IgD-negative memory B cell (primary cell): ENCODE results near the gene CDH13. TPM values are rescaled to one million over a fixed set of nuclear protein-coding genes. Genes with fewer than 3 reads are reported as not detected.

Source experiments
- H3K27ac Mint-ChIP-seq, 3 donors: one replicate each; pipeline ENCODE4 v1.8.0; 2020 to 2022; ENCODE audit warnings: mild to moderate bottlenecking in 3 of 3, mixed read lengths in 3 of 3, moderate library complexity in 1 of 3
- H3K27me3 Mint-ChIP-seq: one replicate; pipeline ENCODE4 v1.8.0; 2021; ENCODE audit warnings: mixed read lengths
- H3K36me3 Mint-ChIP-seq: one replicate; pipeline ENCODE4 v1.8.0; 2020; ENCODE audit warnings: mild to moderate bottlenecking, mixed read lengths
- H3K4me1 Mint-ChIP-seq, 3 donors: one replicate each; pipeline ENCODE4 v1.8.0; 2020 to 2022; ENCODE audit warnings: mixed read lengths in 3 of 3, mild to moderate bottlenecking in 1 of 3
- H3K4me3 Mint-ChIP-seq, 4 donors: one replicate each; pipeline ENCODE4 v1.8.0; 2020 to 2022; ENCODE audit warnings: mild to moderate bottlenecking in 4 of 4, mixed read lengths in 4 of 4, moderate library complexity in 3 of 4
- H3K9me3 Mint-ChIP-seq, 3 donors: one replicate each; pipeline ENCODE4 v1.8.0; 2020 to 2021; ENCODE audit warnings: mixed read lengths in 3 of 3, mild to moderate bottlenecking in 1 of 3
- polyA plus RNA-seq: library from polyadenylated mRNA; unstranded; fragments of 300-500 nt; fragmentation: Illumina TruSeq; gene quantifications from one replicate; pipeline ENCODE4 v1.2.3, GENCODE V29; 2021

The CDH13 gene
- polyA plus RNA-seq, 1 donor from 2014 or later: 0.23 TPM

DNA sequence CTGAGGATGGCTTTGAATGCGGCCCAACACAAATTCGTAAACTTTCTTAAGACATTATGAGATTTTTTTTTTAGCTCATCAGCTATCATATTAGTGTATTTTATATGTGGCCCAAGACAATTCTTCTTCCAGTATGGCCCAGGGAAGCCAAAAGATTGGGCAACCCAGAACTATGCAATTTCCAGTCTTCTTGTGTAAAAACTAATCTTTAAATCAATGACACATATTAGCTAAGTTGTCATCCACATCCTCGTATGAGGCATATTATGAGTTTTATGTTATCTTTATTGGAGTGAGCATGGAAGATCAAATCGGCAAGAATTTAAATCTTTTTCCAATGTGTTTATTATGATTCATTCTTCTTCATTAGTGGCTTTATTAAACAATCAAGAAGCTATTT is 982.4 kb downstream of the CDH13 start:
- H3K36me3 Mint-ChIP-seq: no peaks in the 10 kb centered on the region
- H3K4me3 Mint-ChIP-seq: no peak overlapping the region
- peaks cover 0 to 8% (median 1%) of the 10 kb centered on the region in 3 donors for H3K9me3 Mint-ChIP-seq
- H3K27me3 Mint-ChIP-seq: no peaks in the 10 kb centered on the region
- H3K4me1 Mint-ChIP-seq: no peaks in the 10 kb centered on the region
- no peak overlapping the region for H3K27ac Mint-ChIP-seq

DNA sequence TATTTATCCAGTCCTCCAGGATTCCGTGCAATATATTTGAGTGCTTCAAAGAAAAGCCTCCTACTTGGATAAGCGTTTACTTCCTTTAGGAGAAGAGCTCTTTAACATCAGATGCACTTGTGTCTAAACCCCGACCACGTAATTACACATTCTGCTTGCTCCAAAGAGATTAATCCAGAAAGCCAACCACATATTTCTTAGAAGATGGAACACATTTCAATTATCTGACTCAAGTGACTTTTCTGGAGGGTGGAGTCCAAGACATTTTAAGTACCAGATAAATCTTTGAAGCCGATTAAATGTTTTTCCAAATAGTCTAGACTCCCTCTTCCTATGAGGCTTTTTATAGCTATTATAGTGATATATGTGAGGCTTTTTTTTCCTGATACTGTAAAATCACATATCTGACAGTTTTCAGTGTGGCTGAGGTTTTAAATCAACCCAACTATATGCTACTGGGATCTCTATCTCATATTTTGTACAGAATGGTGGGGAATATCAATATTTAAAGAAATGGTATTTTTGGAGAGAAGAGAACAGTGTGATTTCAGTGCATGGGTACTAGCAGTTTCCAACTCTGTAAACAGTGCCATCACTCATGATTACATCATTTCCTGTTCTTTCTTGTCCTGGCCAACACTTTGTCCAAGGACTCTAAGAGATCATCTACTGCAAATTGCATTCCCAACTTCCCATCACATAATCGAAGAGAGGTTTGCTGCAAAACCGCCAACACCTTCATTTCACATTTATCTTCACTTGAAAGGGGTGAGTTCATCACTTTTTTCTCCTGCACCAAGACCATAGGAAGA is 988.6 kb downstream of the CDH13 start:
- Mint-ChIP-seq H3K4me3 (no peak overlapping the region), H3K4me1 (no peaks in the 10 kb centered on the region), H3K9me3 (peaks cover 0 to 8% (median 1%) of the 10 kb centered on the region in 3 donors), H3K27ac (no peak overlapping the region), H3K36me3 (no peaks in the 10 kb centered on the region), H3K27me3 (peaks cover 11% of the 10 kb centered on the region)

DNA sequence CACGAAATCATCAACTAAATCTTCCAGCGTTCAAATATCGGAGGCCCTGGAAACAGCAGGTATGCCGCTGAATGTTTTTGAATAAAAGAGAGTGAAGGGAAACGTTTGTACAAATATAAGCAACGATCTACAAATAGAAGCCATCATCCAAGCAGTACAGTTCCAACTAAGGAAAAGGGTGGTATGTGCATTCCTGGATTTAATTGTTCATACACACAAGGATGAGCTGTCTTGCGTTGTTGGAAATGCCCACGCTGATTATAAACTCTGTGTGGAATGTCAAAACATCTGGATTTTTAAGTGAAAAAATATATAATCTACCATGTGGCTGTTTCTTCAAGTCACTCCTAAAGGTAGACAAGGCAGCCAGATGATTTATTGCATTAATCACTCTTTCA is 989.2 kb downstream of the CDH13 start:
- Mint-ChIP-seq H3K4me3 (no peak overlapping the region), H3K36me3 (no peaks in the 10 kb centered on the region), H3K4me1 (no peaks in the 10 kb centered on the region), H3K27me3 (peaks cover 11% of the 10 kb centered on the region), H3K27ac (no peak overlapping the region), H3K9me3 (peaks cover 0 to 5% (median 1%) of the 10 kb centered on the region in 3 donors)

DNA sequence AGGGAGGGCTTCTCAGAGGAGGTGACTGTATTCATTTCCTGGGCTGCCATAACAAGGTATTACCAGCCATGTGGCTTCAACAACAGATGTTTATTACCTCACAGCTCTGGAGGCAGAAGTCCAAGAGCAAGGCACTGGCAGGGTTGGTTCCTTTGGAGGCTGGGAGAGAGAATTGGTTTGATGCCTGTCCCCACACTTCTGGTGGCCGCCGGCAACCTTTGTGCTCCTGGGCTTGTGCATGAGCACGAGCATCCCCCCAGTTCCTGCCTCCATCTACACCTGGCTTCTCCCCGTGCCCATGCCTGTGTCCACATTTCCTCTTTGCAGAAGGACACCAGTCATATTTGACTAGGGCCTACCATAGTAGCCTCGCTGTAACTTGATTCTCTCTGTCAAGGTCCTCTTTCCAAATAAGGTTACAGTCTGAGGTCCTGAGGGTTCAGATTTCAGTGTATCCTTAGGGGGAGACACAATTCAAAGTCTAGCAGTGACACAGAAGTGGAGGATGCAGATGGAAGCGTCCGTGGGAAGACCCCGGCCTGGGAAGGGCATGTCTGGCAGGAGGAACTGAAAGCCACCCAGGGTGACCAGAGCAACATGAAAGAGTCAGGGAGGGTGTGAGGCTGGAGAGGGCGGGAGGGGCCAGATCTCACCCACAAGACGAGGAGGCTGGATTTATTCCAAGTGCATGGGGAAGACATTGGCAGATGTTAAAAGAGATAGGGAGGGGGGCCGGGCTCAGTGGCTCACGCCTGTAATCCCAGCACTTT is 992.8 kb downstream of the CDH13 start:
- no peak overlapping the region for H3K4me3 Mint-ChIP-seq
- no peaks in the 10 kb centered on the region for H3K4me1 Mint-ChIP-seq
- H3K27ac Mint-ChIP-seq: no peak overlapping the region
- no peaks in the 10 kb centered on the region for H3K9me3 Mint-ChIP-seq
- no peaks in the 10 kb centered on the region for H3K36me3 Mint-ChIP-seq
- H3K27me3 Mint-ChIP-seq: peaks cover 11% of the 10 kb centered on the region

DNA sequence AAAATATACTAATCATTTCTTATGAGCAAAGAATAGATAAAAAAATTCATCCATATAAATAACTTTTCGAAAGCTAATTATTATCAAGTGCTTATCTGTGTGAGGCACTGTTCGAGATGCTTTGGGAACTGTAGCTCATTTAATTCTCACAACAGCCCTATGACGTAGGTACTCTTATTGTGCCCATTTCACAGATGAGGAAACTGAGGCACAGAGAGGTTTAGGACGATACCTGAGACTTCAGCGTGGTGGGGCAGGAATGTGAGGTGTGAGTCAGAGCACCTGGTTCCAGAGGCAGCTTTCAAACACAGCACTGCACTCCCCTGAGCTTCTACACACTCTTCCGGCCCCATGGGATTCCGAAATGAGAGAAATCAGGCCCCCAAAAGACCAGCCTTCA is 995.2 kb downstream of the CDH13 start:
- H3K4me3 Mint-ChIP-seq: no peak overlapping the region
- no peaks in the 10 kb centered on the region for H3K4me1 Mint-ChIP-seq
- H3K27me3 Mint-ChIP-seq: peaks cover 4% of the 10 kb centered on the region
- no peak overlapping the region for H3K27ac Mint-ChIP-seq
- no peaks in the 10 kb centered on the region for H3K36me3 Mint-ChIP-seq
- no peaks in the 10 kb centered on the region for H3K9me3 Mint-ChIP-seq

DNA sequence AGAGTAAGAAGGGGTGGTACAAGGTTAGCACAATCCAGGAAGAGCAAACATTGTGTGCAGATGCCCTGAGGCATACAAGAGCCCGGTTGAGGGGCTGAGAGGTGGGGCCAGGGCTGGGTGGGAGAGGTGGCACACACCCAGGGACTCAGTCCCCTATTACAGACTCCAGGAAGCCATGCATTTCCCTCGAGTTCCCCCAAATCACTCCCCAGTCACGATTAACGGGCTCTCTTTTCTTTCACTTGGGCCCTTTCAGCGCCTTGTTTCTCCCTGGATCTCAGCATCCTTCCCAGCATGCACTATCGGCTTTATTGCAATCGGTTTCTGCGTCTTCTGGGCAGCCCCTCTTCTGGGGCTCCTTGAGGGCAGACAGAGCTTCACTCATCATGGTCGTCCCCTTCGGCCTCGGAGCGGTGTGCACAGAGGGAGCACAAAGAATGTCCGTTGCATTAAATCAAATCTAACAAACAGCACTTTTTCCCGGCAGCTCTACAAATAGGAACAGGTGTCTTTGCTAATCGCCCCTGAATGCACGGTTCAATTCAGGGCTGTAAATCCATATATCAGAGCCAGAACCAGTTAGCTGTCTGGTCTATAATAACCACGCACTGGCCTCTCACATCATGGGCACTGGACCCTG is 996.4 kb downstream of the CDH13 start:
- H3K27ac Mint-ChIP-seq: peak overlapping the region in 1 of 3 donors; percentile 65
- no peak overlapping the region for H3K4me3 Mint-ChIP-seq
- H3K9me3 Mint-ChIP-seq: no peaks in the 10 kb centered on the region
- no peaks in the 10 kb centered on the region for H3K4me1 Mint-ChIP-seq
- H3K27me3 Mint-ChIP-seq: peaks cover 4% of the 10 kb centered on the region
- H3K36me3 Mint-ChIP-seq: no peaks in the 10 kb centered on the region

DNA sequence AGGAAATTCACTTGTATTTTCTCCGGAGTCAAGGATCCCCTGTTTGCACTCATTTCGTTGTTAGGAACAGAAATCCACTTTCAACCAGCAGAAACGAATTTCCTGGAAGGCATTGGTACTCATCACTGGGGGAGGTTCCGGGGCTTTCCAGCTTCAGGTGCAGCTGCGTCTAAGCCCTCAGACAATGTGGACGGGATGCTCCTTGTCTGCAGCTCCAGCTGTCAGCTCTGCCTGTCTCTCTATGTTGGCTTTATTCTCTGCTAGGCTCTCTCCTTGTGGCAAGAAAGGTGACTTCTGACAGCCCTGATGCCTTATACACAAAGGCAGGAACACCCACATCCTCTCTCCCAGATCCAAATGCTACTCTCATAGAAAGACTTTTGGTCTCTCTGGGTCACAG is 997.1 kb downstream of the CDH13 start:
- Mint-ChIP-seq H3K4me1 (no peaks in the 10 kb centered on the region), H3K36me3 (no peaks in the 10 kb centered on the region), H3K27ac (no peak overlapping the region), H3K4me3 (no peak overlapping the region), H3K27me3 (peaks cover 4% of the 10 kb centered on the region), H3K9me3 (no peaks in the 10 kb centered on the region)

DNA sequence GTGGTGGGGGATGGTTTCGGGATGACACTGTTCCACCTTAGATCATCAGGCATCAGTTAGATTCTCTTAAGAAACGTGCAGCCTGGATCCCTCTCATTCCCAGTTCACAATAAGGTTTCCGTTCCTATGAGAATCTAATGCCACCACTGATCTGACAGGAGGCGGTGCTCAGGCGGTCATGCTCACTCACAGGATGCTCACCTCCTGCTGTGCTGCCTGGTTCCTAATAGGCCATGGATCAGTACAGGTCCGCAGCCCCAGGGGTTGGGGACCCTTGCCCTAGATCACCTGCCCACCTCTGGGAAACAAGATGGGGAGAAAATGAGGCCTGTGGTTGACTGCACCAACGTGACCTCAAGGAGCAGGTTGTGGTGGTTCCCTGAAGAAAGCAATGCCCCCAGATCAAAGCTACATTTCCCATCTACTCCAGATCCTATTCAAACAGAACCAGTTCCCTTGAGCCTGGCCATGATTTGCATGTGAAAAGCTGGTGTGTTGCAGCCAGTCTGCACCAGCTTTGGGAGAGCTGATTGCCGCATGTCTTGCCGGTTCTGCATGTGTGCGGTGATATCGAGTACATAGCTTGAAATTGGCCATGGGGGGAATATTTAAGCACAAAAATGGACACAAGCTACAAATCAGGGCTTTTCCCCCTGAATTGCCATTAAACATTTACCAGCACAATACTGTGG is 997.8 kb downstream of the CDH13 start:
- Mint-ChIP-seq H3K36me3 (no peaks in the 10 kb centered on the region), H3K27ac (no peak overlapping the region), H3K9me3 (no peaks in the 10 kb centered on the region), H3K4me1 (no peaks in the 10 kb centered on the region), H3K4me3 (no peak overlapping the region), H3K27me3 (peaks cover 4% of the 10 kb centered on the region)

DNA sequence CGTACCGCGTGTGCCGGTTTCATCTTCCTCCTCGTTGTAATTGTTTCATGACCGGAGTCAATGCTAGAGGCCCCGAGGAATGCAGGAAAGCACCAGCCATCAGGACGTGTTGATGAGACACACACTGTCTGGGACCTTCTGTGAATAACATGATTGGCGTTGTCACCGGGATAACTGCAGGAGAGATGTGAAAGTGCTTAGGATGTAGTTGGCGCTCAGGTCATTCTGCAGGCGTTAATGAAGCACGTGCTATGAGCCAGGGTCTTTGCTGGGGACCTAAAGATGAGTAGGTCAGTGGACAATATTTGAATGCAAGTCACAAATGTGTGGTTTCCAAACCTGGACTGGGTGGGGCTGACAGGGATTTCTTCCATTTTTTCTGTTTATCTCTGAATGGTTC is 999.4 kb downstream of the CDH13 start:
- H3K36me3 Mint-ChIP-seq: no peaks in the 10 kb centered on the region
- no peaks in the 10 kb centered on the region for H3K27me3 Mint-ChIP-seq
- no peak overlapping the region for H3K27ac Mint-ChIP-seq
- no peaks in the 10 kb centered on the region for H3K9me3 Mint-ChIP-seq
- H3K4me1 Mint-ChIP-seq: no peaks in the 10 kb centered on the region
- H3K4me3 Mint-ChIP-seq: no peak overlapping the region

DNA sequence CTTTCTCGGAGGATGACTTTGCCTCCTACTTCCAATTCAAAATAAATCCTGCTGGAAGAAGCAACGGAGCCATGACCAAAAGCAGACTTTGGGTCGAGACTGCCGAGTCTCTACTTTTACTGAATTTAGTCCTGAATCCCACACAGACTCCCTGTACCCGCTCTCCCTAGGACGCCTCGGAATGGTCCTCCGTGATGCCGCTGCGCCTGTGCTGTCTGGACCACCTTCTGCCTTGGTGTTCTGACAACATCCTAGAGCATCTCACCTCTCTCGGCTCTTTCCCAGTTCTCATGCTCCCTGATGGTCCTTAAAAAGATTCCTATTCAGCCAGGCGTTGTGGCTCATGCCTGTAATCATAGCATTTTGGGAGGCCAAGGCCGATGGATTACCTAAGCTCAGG is 999.9 kb downstream of the CDH13 start:
- H3K4me3 Mint-ChIP-seq: no peak overlapping the region

DNA sequence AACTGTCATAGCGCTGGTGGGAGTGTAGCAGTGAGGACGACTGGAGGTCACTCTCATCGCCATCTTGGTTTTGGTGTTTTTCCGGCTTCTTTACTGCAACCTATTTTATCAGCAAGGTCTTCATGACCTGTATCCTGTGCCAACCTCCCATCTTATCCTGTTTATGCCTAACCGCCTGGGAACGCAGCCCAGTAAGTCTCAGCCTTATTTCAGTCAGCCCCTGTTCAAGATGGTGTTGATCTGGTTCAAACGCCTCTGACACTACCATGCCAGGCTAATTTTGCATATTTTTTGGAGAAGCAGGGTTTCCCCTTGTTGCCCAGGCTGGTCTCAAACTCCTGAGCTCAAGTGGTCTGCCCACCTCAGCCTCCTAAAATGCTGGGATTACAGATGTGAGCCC is 1001.2 kb downstream of the CDH13 start:
- Mint-ChIP-seq H3K36me3 (no peaks in the 10 kb centered on the region), H3K27me3 (no peaks in the 10 kb centered on the region), H3K27ac (no peak overlapping the region), H3K4me1 (no peaks in the 10 kb centered on the region), H3K9me3 (no peaks in the 10 kb centered on the region), H3K4me3 (no peak overlapping the region)

More for the DNA sequence above, 999.9 kb downstream of the CDH13 start:
- Mint-ChIP-seq H3K27ac (no peak overlapping the region), H3K4me1 (no peaks in the 10 kb centered on the region), H3K27me3 (no peaks in the 10 kb centered on the region), H3K36me3 (no peaks in the 10 kb centered on the region), H3K9me3 (no peaks in the 10 kb centered on the region)

DNA sequence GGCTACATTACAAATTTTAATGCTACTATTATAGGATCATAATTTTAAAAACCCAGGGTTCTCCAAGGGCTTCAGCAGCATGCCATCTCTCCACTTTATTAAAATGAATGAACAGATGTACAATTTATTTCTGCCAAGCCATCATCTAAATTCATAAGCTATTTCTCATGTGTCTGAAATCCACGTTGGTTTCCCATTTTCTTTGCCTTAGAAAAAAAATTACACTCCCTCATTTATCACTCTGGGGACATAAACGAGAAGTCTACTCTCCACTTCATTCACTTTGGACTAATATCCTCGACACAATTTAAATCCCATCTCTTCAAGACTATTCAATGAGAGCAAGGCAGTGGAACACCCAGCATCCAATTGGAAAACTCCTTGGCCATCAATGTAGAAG is 1002.7 kb downstream of the CDH13 start:
- no peaks in the 10 kb centered on the region for H3K9me3 Mint-ChIP-seq
- H3K27me3 Mint-ChIP-seq: no peaks in the 10 kb centered on the region
- H3K4me1 Mint-ChIP-seq: no peaks in the 10 kb centered on the region
- H3K36me3 Mint-ChIP-seq: no peaks in the 10 kb centered on the region
- H3K27ac Mint-ChIP-seq: no peak overlapping the region
- H3K4me3 Mint-ChIP-seq: no peak overlapping the region

DNA sequence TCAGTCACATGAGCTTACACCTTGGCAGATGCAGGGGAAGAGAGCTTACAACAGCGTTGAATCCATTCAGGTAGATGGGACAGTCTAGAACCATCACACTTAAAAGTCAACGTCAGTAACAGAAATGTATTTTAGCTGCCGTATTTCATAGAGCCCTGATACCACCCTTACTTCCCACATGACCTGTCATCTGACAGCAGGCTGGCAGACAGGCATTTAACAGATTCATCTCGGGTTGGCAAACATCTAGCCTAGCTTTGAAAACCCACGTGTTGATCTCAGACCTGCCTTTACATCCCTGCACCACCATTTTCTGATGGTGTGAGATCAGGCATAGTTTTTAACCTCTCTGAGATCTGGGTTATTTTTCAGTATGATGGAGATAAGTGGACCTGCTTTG is 1003.1 kb downstream of the CDH13 start:
- Mint-ChIP-seq H3K36me3 (no peaks in the 10 kb centered on the region), H3K27me3 (no peaks in the 10 kb centered on the region), H3K4me1 (no peaks in the 10 kb centered on the region), H3K27ac (no peak overlapping the region), H3K9me3 (no peaks in the 10 kb centered on the region), H3K4me3 (no peak overlapping the region)

DNA sequence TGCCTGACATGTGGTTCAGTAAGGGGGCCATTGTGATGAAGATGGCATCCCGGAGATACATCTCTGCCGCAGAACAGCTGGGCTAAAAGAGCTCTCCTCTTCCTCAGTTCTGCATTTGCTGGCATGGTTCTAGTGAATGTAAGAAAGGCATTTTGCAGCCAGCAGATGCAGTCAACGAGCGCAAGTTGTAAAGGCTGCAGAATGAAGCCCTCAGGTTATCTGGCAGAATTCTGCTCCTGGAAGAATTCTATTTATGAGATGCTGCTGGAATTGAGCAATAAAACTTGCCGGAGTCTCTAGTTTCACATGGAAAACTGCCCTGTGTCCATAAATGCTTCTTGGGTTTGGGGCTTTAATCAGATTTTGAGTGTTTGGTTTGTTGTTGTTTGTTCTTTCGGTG is 1004.2 kb downstream of the CDH13 start:
- H3K9me3 Mint-ChIP-seq: no peaks in the 10 kb centered on the region
- H3K4me1 Mint-ChIP-seq: no peaks in the 10 kb centered on the region
- no peak overlapping the region for H3K4me3 Mint-ChIP-seq
- no peak overlapping the region for H3K27ac Mint-ChIP-seq
- peaks cover 3% of the 10 kb centered on the region for H3K27me3 Mint-ChIP-seq
- H3K36me3 Mint-ChIP-seq: no peaks in the 10 kb centered on the region

DNA sequence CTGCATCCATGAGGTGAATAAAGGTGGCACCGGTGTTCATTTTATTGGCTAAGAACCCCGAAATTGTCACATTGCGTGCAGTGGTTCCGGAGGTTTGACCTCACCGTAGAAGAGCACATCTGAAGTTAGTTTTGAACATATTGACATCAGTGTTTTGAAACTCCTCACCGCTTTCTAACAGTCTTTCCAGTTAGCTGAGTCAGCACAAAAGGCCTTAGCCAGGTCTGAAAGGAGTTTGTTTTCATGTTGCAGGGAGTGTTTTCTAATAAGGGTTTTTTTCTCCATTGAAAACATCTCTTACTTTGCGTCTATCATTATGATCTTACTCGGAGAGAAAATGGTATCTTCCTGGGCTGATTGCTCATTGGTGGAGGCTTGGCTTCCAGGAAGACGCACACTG is 1006.5 kb downstream of the CDH13 start:
- no peak overlapping the region for H3K27ac Mint-ChIP-seq
- H3K36me3 Mint-ChIP-seq: no peaks in the 10 kb centered on the region
- no peaks in the 10 kb centered on the region for H3K9me3 Mint-ChIP-seq
- H3K4me3 Mint-ChIP-seq: no peak overlapping the region
- H3K27me3 Mint-ChIP-seq: peaks cover 3% of the 10 kb centered on the region
- H3K4me1 Mint-ChIP-seq: no peaks in the 10 kb centered on the region
